ENCODE results near the gene WNT5B.

GRCh38 chr12:1647285-1647669 lies 18.2 kb downstream of the WNT5B start:
- TF ChIP-seq EZH2 (IDR thresholded peaks at IDR 0.05; ENCODE audit: borderline replicate concordance, low read length) = no peak
- TF ChIP-seq, protein P1, sequence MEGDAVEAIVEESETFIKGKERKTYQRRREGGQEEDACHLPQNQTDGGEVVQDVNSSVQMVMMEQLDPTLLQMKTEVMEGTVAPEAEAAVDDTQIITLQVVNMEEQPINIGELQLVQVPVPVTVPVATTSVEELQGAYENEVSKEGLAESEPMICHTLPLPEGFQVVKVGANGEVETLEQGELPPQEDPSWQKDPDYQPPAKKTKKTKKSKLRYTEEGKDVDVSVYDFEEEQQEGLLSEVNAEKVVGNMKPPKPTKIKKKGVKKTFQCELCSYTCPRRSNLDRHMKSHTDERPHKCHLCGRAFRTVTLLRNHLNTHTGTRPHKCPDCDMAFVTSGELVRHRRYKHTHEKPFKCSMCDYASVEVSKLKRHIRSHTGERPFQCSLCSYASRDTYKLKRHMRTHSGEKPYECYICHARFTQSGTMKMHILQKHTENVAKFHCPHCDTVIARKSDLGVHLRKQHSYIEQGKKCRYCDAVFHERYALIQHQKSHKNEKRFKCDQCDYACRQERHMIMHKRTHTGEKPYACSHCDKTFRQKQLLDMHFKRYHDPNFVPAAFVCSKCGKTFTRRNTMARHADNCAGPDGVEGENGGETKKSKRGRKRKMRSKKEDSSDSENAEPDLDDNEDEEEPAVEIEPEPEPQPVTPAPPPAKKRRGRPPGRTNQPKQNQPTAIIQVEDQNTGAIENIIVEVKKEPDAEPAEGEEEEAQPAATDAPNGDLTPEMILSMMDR (IDR thresholded peaks at IDR 0.05; ENCODE audit: low read length) = no peak
